ENCODE measurements around the gene RCBTB1. TPM values are rescaled to one million over a fixed set of nuclear protein-coding genes. Genes with fewer than 3 reads are reported as not detected.
"Not testable (repeated sequence)": the region's sequence is repeated elsewhere in the genome, so short reads cannot be mapped to it uniquely, and the experiment has no call there.

RCBTB1 gene
- total RNA-seq, 2 experiments from 2014 or later, result 15.1 to 31.1 TPM

DNA sequence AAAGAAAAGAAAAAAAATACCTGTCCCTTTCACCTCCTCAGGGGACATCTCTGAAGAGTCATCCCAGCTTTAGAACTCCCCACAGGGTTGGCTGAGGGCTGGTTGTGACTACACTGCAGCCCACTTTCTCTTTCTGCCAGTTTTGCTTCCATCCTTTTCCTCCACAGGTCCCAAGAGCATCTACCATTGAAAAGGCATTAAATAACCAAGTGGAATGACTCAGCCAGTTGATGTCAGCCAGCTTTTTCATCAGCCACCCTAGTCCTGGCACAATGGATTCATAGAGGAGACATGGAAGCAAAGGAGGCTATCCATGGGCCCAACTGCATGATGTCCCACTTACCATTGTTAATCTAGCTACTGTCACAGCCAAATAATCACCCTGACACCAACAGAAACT is 9.2 kb upstream of the RCBTB1 start:
- H3K4me2 ChIP-seq (ENCODE audit: low read length), result no peak overlapping the region
- CTCF ChIA-PET (ENCODE audit: unreplicated experiment), result no interaction called here
- no peak for TF ChIP-seq EZH2phosphoT487 (IDR thresholded peaks at IDR 0.05; ENCODE audit: borderline replicate concordance, low read depth, low read length)
- TF ChIP-seq, protein P1, sequence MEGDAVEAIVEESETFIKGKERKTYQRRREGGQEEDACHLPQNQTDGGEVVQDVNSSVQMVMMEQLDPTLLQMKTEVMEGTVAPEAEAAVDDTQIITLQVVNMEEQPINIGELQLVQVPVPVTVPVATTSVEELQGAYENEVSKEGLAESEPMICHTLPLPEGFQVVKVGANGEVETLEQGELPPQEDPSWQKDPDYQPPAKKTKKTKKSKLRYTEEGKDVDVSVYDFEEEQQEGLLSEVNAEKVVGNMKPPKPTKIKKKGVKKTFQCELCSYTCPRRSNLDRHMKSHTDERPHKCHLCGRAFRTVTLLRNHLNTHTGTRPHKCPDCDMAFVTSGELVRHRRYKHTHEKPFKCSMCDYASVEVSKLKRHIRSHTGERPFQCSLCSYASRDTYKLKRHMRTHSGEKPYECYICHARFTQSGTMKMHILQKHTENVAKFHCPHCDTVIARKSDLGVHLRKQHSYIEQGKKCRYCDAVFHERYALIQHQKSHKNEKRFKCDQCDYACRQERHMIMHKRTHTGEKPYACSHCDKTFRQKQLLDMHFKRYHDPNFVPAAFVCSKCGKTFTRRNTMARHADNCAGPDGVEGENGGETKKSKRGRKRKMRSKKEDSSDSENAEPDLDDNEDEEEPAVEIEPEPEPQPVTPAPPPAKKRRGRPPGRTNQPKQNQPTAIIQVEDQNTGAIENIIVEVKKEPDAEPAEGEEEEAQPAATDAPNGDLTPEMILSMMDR (conservative IDR thresholded peaks at IDR 0.05; ENCODE audit: low read length), result no peak
- no peaks in the 10 kb centered on the region for H3K4me1 ChIP-seq (ENCODE audit: insufficient read depth, low read length, poor library complexity, severe bottlenecking)
- H3K79me2 ChIP-seq (ENCODE audit: insufficient read depth, low read depth, low read length), result no peaks in the 10 kb centered on the region
- no TSS peak for BruUV-seq (replicated peaks)
- H3K36me3 ChIP-seq (ENCODE audit: insufficient read depth, low read length), result no peaks in the 10 kb centered on the region
- H2AFZ ChIP-seq (ENCODE audit: low read length), result no peak overlapping the region
- POLR2A ChIA-PET, result interaction anchor here (0.7 to 1.2 kb wide), 3 partner anchors 10 to 120 kb away, joined by 3 to 4 read pairs (median 3); no protein-coding TSS in a partner anchor
- H3K27ac ChIP-seq (ENCODE audit: low read depth, low read length, poor library complexity, severe bottlenecking), result no peak overlapping the region
- intact Hi-C loops (cut with micrococcal nuclease; ENCODE audit: unreplicated experiment), result no loop called here
- no peak overlapping the region for H3K4me3 ChIP-seq (ENCODE audit: low read depth, low read length, poor library complexity, severe bottlenecking)
- H3K9me2 ChIP-seq (ENCODE audit: insufficient read depth, low read length), result no peaks in the 10 kb centered on the region
- H3K9me3 ChIP-seq (ENCODE audit: low read length), result no peaks in the 10 kb centered on the region
- no peak for DNase-seq (ENCODE audit: low spot score)
- no peaks in the 10 kb centered on the region for H4K20me1 ChIP-seq (ENCODE audit: insufficient read depth, low read length)

DNA sequence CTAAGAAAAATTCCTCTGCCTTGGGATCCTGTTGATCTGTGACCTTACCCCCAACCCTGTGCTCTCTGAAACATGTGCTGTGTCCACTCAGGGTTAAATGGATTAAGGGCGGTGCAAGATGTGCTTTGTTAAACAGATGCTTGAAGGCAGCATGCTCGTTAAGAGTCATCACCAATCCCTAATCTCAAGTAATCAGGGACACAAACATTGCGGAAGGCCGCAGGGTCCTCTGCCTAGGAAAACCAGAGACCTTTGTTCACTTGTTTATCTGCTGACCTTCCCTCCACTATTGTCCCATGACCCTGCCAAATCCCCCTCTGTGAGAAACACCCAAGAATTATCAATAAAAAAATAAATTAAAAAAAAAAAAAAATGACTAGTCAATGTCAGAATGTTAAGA is 8.5 kb upstream of the RCBTB1 start:
- CTCF ChIA-PET (ENCODE audit: unreplicated experiment); H4K20me1 ChIP-seq (ENCODE audit: insufficient read depth, low read length); BruUV-seq (replicated peaks); H3K27ac ChIP-seq (ENCODE audit: low read depth, low read length, poor library complexity, severe bottlenecking); H3K4me1 ChIP-seq (ENCODE audit: insufficient read depth, low read length, poor library complexity, severe bottlenecking); H3K79me2 ChIP-seq (ENCODE audit: insufficient read depth, low read depth, low read length); H2AFZ ChIP-seq (ENCODE audit: low read length); H3K4me2 ChIP-seq (ENCODE audit: low read length); H3K4me3 ChIP-seq (ENCODE audit: low read depth, low read length, poor library complexity, severe bottlenecking); H3K9me3 ChIP-seq (ENCODE audit: low read length); H3K9me2 ChIP-seq (ENCODE audit: insufficient read depth, low read length); H3K36me3 ChIP-seq (ENCODE audit: insufficient read depth, low read length); DNase-seq (ENCODE audit: low spot score); intact Hi-C loops (cut with micrococcal nuclease; ENCODE audit: unreplicated experiment): not testable (repeated sequence)
- POLR2A ChIA-PET, result interaction anchor here (0.7 to 0.8 kb wide), 2 partner anchors 52 to 119 kb away, joined by 3 read pairs; no protein-coding TSS in a partner anchor

DNA sequence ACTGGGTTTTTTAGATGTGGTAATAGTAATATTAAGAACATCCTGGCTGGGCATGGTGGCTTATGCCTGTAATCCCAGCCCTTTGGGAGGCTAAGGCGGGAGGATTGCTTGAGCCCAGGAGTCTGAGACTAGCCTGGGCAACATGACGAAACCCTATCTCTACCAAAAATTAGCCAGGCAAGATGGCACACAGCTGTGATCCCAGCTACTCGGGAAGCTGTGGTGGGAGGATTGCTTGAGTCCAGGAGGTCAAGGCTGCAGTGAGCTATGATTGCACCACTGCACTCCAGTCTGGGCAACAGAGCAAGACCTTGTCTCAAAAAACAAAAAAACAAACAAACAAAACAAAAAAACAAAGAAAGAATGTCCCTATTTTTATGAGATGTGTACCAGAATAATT is 5.4 kb upstream of the RCBTB1 start:
- CTCF ChIA-PET (ENCODE audit: unreplicated experiment); H3K4me2 ChIP-seq (ENCODE audit: low read length); H4K20me1 ChIP-seq (ENCODE audit: insufficient read depth, low read length); intact Hi-C loops (cut with micrococcal nuclease; ENCODE audit: unreplicated experiment); H3K9me2 ChIP-seq (ENCODE audit: insufficient read depth, low read length); BruUV-seq (replicated peaks); H3K79me2 ChIP-seq (ENCODE audit: insufficient read depth, low read depth, low read length); H3K36me3 ChIP-seq (ENCODE audit: insufficient read depth, low read length); H3K4me1 ChIP-seq (ENCODE audit: insufficient read depth, low read length, poor library complexity, severe bottlenecking); H3K4me3 ChIP-seq (ENCODE audit: low read depth, low read length, poor library complexity, severe bottlenecking); H3K27ac ChIP-seq (ENCODE audit: low read depth, low read length, poor library complexity, severe bottlenecking); H3K9me3 ChIP-seq (ENCODE audit: low read length); DNase-seq (ENCODE audit: low spot score); H2AFZ ChIP-seq (ENCODE audit: low read length): not testable (repeated sequence)
- POLR2A ChIA-PET, result interaction anchor here (0.6 to 1.2 kb wide), 6 partner anchors 22 to 296 kb away, joined by 3 to 7 read pairs (median 4); no protein-coding TSS in a partner anchor
